Heart left ventricle (tissue), 16 donors: ENCODE data around the gene APOBEC3H. TPM values are rescaled to one million over a fixed set of nuclear protein-coding genes. Genes with fewer than 3 reads are reported as not detected.
A peak's percentile ranks its signal among the peaks of the same experiment; 100 is the strongest.

ENCODE experiments used
- ATAC-seq, 4 donors: fragments of 200-7000 bp; cut with Tn5 transposase; one replicate each; pipeline ENCODE4 v1.9.1; 2020 to 2022; ENCODE audit warnings: moderate library complexity in 4 of 4, mild to moderate bottlenecking in 3 of 4, moderate number of reproducible peaks in 1 of 4
- DNase-seq, 5 donors: peaks; one replicate each; pipeline ENCODE4 v3.0.0-alpha.2; 2020
- H3K27ac ChIP-seq, 12 donors: fragments of 200-600 bp; sonication (generic) in 4 of 12; one replicate each; pipeline versions ENCODE4 v1.5.0 to v1.8.0; 2016 to 2022; ENCODE audit warnings: mild to moderate bottlenecking in 2 of 12
- H3K27me3 ChIP-seq, 9 donors: fragments of 200-600 bp; sonication (generic) in 2 of 9; one replicate each; pipeline versions ENCODE4 v1.5.1 to v1.8.0; 2016 to 2022; ENCODE audit warnings: mild to moderate bottlenecking in 3 of 9
- H3K36me3 ChIP-seq, 9 donors: fragments of 200-600 bp; sonication (generic) in 2 of 9; one replicate each; pipeline versions ENCODE4 v1.5.0 to v1.8.0; 2018 to 2022; ENCODE audit warnings: mild to moderate bottlenecking in 2 of 9
- H3K4me1 ChIP-seq, 12 donors: fragments of 200-600 bp; sonication (generic) in 4 of 12; one replicate each; pipeline versions ENCODE4 v1.5.0 to v1.8.0; 2016 to 2022; ENCODE audit warnings: mild to moderate bottlenecking in 3 of 12
- H3K4me3 ChIP-seq, 12 donors: fragments of 200-600 bp; sonication (generic) in 4 of 12; one replicate each; pipeline versions ENCODE4 v1.5.0 to v1.8.0; 2017 to 2022; ENCODE audit warnings: mild to moderate bottlenecking in 9 of 12, moderate library complexity in 4 of 12
- H3K9me3 ChIP-seq, 12 donors: fragments of 200-600 bp; sonication (generic) in 4 of 12; one replicate each; pipeline versions ENCODE4 v1.5.0 to v1.8.0; 2016 to 2022; ENCODE audit warnings: mild to moderate bottlenecking in 1 of 12
- CTCF ChIP-seq, 12 donors: fragments of 200-600 bp; sonication (generic) in 4 of 12; IDR thresholded peaks; one replicate each; pipeline versions ENCODE4 v1.5.0 to v1.8.0; 2018 to 2022; ENCODE audit warnings: antibody characterized with exemption in 12 of 12, mild to moderate bottlenecking in 5 of 12
- POLR2A ChIP-seq, 2 donors: fragments of 450-650 bp; IDR thresholded peaks; one replicate each; pipeline ENCODE4 v1.6.1; 2017; ENCODE audit warnings: antibody characterized with exemption in 2 of 2, mild to moderate bottlenecking in 2 of 2, moderate library complexity in 2 of 2
- WGBS, 4 donors: extraction: QIAGEN DNeasy Blood & Tissue Kit in 2 of 4; methylation state at CpG; one replicate each; pipeline versions ENCODE4 v1.1.5 to v1.1.7; 2013 to 2018; 5-methylcytosine and 5-hydroxymethylcytosine counted together
- intact Hi-C, 10 donors: fragments of 100-400 bp; cut with DNase I; formaldehyde crosslinking; loops; one replicate each; pipeline versions ENCODE4 v1.11.1 to v1.14.2; 2022
- polyA plus RNA-seq, 2 donors: library from polyadenylated mRNA; stranded (reverse); fragments of 200-250 nt; gene quantifications; one replicate each; pipeline ENCODE4 v1.2.3, GENCODE V29; 2013
- total RNA-seq, 9 donors: library from RNA; depleted of rRNA in 2 of 9; stranded (reverse); fragments of >200 nt in 2 of 9; fragmentation: NEBNext Ultra II Directional in 3 of 9; extraction: Animal tissue kit (Norgen Biotek cat#: 25700) in 3 of 9; gene quantifications; one replicate each; pipeline versions ENCODE4 v1.1.0 to v1.2.4, GENCODE V29; 2016 to 2023
- donor health status: ischemic (EF 13 %, LVEDD 7.1; RV severe dilation, severe dysfunction).
- donor health status: healthy with polysubstance abuse.
- donor health status: DM: no; HTN: yes; CAD: no.
- donor health status: DM: no; HTN: no; CAD: no.
- donor health status: ischemic (EF 25% LVEDD 6.9; RV normal size, moderate dysfunction).
- donor health status: ischemic (EF 25% LVEDD 5.7; RV mildly dilated, moderate dysfunction).
- donor health status: healthy.
- donor health status: DM: yes; HTN: yes; CAD: no.
- donor health status: ischemic (EF 35%, LVEDD 5.7; RV mildly dilated, moderate dysfunction).
- donor health status: nonischemic (EF 11% LVEDD 7.7; RV severe dilation, severe dysfunction).
- donor health status: DM: yes; HTN: yes; CAD: no.
- donor health status: PGD.
- donor health status: ischemic (EF 29% LVEDD 5.4; RV normal size, mild dysfunction).
- donor health status: nonischemic (EF 23%, LVEDD 6.1; RV moderate dilation, normal function).

APOBEC3H gene
- total and polyA plus RNA-seq, 11 donors = 0.21 to 1.7 (median 0.60) TPM; not detected in 6

GRCh38 chr22:39081016-39081415 is 16.0 kb upstream of the APOBEC3H start:
- intact Hi-C loops = no loop called here
- Histone ChIP-seq H3K27ac (no peak overlapping the region), H3K27me3 (no peaks in the 10 kb centered on the region), H3K4me3 (peak overlapping the region in 1 of 12 donors; percentile 10), H3K9me3 (no peaks in the 10 kb centered on the region), H3K4me1 (peaks cover 0 to 14% (median 7%) of the 10 kb centered on the region in 12 donors), H3K36me3 (peaks cover 0 to 33% (median 5%) of the 10 kb centered on the region in 9 donors)
- TF ChIP-seq CTCF (IDR thresholded peaks at IDR 0.05) (no peak), POLR2A (IDR thresholded peaks at IDR 0.05) (no peak)
- ATAC-seq (no peak), DNase-seq (no peak)
- 88 to 94% (median 91%) methylated on average over 12 of the region's 12 CpGs for WGBS, 4 donors

- ATAC-seq (no peak), DNase-seq (no peak)
- H3K27ac ChIP-seq = no peak overlapping the region
- peaks cover 0 to 37% (median 5%) of the 10 kb centered on the region in 9 donors for H3K36me3 ChIP-seq
- no peaks in the 10 kb centered on the region for H3K9me3 ChIP-seq
- no peak overlapping the region for H3K4me3 ChIP-seq
- WGBS, 4 donors = 86 to 88% (median 86%) methylated on average over 8 of the region's 8 CpGs
- intact Hi-C loops = no loop called here
- peaks cover 0 to 14% (median 7%) of the 10 kb centered on the region in 12 donors for H3K4me1 ChIP-seq
- TF ChIP-seq POLR2A (IDR thresholded peaks at IDR 0.05) = no peak
- no peak for TF ChIP-seq CTCF (IDR thresholded peaks at IDR 0.05)
- no peaks in the 10 kb centered on the region for H3K27me3 ChIP-seq
Measured at GRCh38 chr22:39081598-39081997, 15.4 kb upstream of the APOBEC3H start.

- no peak for TF ChIP-seq POLR2A (IDR thresholded peaks at IDR 0.05)
- Histone ChIP-seq H3K4me1 (peaks cover 0 to 9% (median 0%) of the 10 kb centered on the region in 12 donors), H3K4me3 (no peak overlapping the region), H3K36me3 (peaks cover 0 to 38% (median 5%) of the 10 kb centered on the region in 9 donors), H3K27ac (no peak overlapping the region), H3K27me3 (no peaks in the 10 kb centered on the region), H3K9me3 (no peaks in the 10 kb centered on the region)
- WGBS, 4 donors = 83 to 86% (median 85%) methylated on average over 12 to 14 of the region's 14 CpGs
- intact Hi-C loops = no loop called here
- no peak for DNase-seq
- no peak for ATAC-seq
Measured at GRCh38 chr22:39083212-39084165, 13.6 kb upstream of the APOBEC3H start.

- H3K4me3 ChIP-seq = no peak overlapping the region
- H3K9me3 ChIP-seq = no peaks in the 10 kb centered on the region
- no peaks in the 10 kb centered on the region for H3K27me3 ChIP-seq
- H3K27ac ChIP-seq = no peak overlapping the region
- no peak for TF ChIP-seq CTCF (IDR thresholded peaks at IDR 0.05)
- no peak for TF ChIP-seq POLR2A (IDR thresholded peaks at IDR 0.05)
- peaks cover 0 to 11% (median 0%) of the 10 kb centered on the region in 12 donors for H3K4me1 ChIP-seq
- WGBS, 4 donors = 90 to 98% (median 95%) methylated on average over 7 to 8 of the region's 8 CpGs
- intact Hi-C loops = no loop called here
- DNase-seq = no peak
- ATAC-seq = no peak
- peaks cover 0 to 38% (median 5%) of the 10 kb centered on the region in 9 donors for H3K36me3 ChIP-seq
Measured at GRCh38 chr22:39084666-39085065, 12.4 kb upstream of the APOBEC3H start.
